Heart right ventricle (tissue), 16 donors: Measurements from ENCODE around the gene NOX5. TPM values are rescaled to one million over a fixed set of nuclear protein-coding genes. Genes with fewer than 3 reads are reported as not detected.

Experiments used
- ATAC-seq, 8 donors: fragments of 200-7000 bp; cut with Tn5 transposase; one replicate each; pipeline ENCODE4 v1.9.1; 2020; ENCODE audit warnings: mild to moderate bottlenecking in 8 of 8, moderate library complexity in 8 of 8, moderate number of reproducible peaks in 1 of 8
- DNase-seq, 2 donors: peaks; one replicate each; pipeline ENCODE4 v3.0.0-alpha.2; 2020
- H3K27ac ChIP-seq, 10 donors: fragments of 200-600 bp; sonication (generic) in 2 of 10; one replicate each; pipeline versions ENCODE4 v1.5.0 to v1.8.0; 2020 to 2022; ENCODE audit warnings: mild to moderate bottlenecking in 3 of 10
- H3K27me3 ChIP-seq, 7 donors: fragments of 200-600 bp; one replicate each; pipeline ENCODE4 v1.8.0; 2021 to 2022; ENCODE audit warnings: mild to moderate bottlenecking in 2 of 7
- H3K36me3 ChIP-seq, 9 donors: fragments of 200-600 bp; sonication (generic) in 1 of 9; one replicate each; pipeline versions ENCODE4 v1.5.0 to v1.8.0; 2020 to 2022; ENCODE audit warnings: mild to moderate bottlenecking in 2 of 9
- H3K4me1 ChIP-seq, 9 donors: fragments of 200-600 bp; sonication (generic) in 1 of 9; one replicate each; pipeline versions ENCODE4 v1.5.0 to v1.8.0; 2020 to 2022; ENCODE audit warnings: mild to moderate bottlenecking in 4 of 9
- H3K4me3 ChIP-seq, 10 donors: fragments of 200-600 bp; sonication (generic) in 2 of 10; one replicate each; pipeline versions ENCODE4 v1.5.0 to v1.8.0; 2020 to 2022; ENCODE audit warnings: mild to moderate bottlenecking in 7 of 10, moderate library complexity in 2 of 10
- H3K9me3 ChIP-seq, 11 donors: fragments of 200-600 bp in 10 of 11; sonication (generic) in 2 of 11; one replicate each; pipeline versions ENCODE4 v1.5.0 to v1.8.0; 2013 to 2022; ENCODE audit warnings: mild to moderate bottlenecking in 2 of 11, control low read depth in 1 of 11, moderate library complexity in 1 of 11
- WGBS, 2 donors: extraction: QIAGEN DNeasy Blood & Tissue Kit; methylation state at CpG; one replicate each; pipeline ENCODE4 v1.1.7; 2013; ENCODE audit warnings: inconsistent platforms in 1 of 2; 5-methylcytosine and 5-hydroxymethylcytosine counted together
- intact Hi-C, 10 donors: fragments of 100-400 bp; cut with DNase I; formaldehyde crosslinking; loops; one replicate each; pipeline versions ENCODE4 v1.11.1 to v1.14.2; 2022
- polyA plus RNA-seq, 2 donors: library from polyadenylated mRNA; stranded (reverse); fragments of 200-250 nt; gene quantifications; one replicate each; pipeline ENCODE4 v1.2.3, GENCODE V29; 2013
- total RNA-seq, 10 donors: library from RNA; stranded (reverse); fragmentation: NEBNext Ultra II Directional in 3 of 10; extraction: Animal tissue kit (Norgen Biotek cat#: 25700) in 3 of 10; gene quantifications; one replicate each; pipeline versions ENCODE4 v1.2.1 to v1.2.4, GENCODE V29; 2021 to 2023
- TF ChIP-seq, protein P1 (sequence below), 9 donors: fragments of 200-600 bp; sonication (generic) in 2 of 9; IDR thresholded peaks; one replicate each; pipeline versions ENCODE4 v1.5.0 to v1.8.0; 2021 to 2022; ENCODE audit warnings: antibody characterized with exemption in 9 of 9, mild to moderate bottlenecking in 5 of 9, moderate library complexity in 1 of 9
- donor health status: Arrhythmogenic right ventricular cardiomyopathy.
- donor health status: ischemic (EF 13 %, LVEDD 7.1; RV severe dilation, severe dysfunction).
- donor health status: healthy with polysubstance abuse.
- donor health status: DM: no; HTN: yes; CAD: no.
- donor health status: DM: no; HTN: no; CAD: no.
- donor health status: ischemic (EF 25% LVEDD 6.9; RV normal size, moderate dysfunction).
- donor health status: ischemic (EF 25% LVEDD 5.7; RV mildly dilated, moderate dysfunction).
- donor health status: healthy.
- donor health status: DM: yes; HTN: yes; CAD: no.
- donor health status: Ischemic cardiomyopathy.
- donor health status: ischemic (EF 35%, LVEDD 5.7; RV mildly dilated, moderate dysfunction).
- donor health status: nonischemic (EF 11% LVEDD 7.7; RV severe dilation, severe dysfunction).
- donor health status: DM: yes; HTN: yes; CAD: no.
- donor health status: PGD.
- donor health status: ischemic (EF 29% LVEDD 5.4; RV normal size, mild dysfunction).
- donor health status: nonischemic (EF 23%, LVEDD 6.1; RV moderate dilation, normal function).

NOX5 gene
- total and polyA plus RNA-seq, 12 donors, result 0.06 to 0.37 (median 0.18) TPM; not detected in 4

DNA sequence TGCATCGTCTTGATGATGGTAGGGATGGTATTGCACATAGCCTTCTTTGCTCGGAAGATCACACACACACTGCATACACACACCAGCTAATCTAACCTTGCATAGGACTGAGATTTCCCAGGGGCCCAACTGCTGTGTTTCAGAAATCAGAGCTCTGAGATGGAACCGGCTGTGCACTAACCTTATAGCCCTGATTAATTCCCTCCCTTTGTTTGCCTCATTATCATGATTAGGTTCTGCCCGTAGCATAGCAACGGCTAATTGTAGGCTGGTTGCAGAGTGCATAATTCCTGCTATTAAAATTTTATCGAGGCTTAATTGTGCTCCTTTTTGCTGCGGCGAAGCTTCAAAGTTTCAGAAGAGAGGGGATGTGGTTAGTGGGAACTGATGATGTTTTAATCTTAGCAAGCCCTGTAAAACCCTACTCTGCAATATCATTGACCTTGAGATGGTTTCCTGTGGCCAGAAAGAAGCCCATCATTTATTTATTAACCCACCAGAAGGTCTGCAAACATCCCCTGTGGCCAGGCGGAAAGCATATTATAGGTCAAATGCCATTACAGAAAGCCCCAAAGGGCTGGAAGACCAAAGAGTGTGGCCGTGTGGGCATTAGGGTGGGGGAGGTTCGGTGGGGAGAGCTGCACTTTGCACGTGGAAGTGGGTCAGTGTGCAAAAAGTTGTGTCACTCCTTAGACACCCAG, 89.7 kb downstream of the NOX5 start:
- intact Hi-C loops, result no loop called here
- H3K36me3 ChIP-seq, result no peaks in the 10 kb centered on the region
- DNase-seq (no peak), ATAC-seq (no peak)
- no peaks in the 10 kb centered on the region for H3K4me1 ChIP-seq
- H3K27ac ChIP-seq, result no peak overlapping the region
- no peak overlapping the region for H3K4me3 ChIP-seq
- no peaks in the 10 kb centered on the region for H3K9me3 ChIP-seq
- WGBS, 2 donors, result 88 to 90% methylated on average over 12 of the region's 12 CpGs
- TF ChIP-seq, protein P1, sequence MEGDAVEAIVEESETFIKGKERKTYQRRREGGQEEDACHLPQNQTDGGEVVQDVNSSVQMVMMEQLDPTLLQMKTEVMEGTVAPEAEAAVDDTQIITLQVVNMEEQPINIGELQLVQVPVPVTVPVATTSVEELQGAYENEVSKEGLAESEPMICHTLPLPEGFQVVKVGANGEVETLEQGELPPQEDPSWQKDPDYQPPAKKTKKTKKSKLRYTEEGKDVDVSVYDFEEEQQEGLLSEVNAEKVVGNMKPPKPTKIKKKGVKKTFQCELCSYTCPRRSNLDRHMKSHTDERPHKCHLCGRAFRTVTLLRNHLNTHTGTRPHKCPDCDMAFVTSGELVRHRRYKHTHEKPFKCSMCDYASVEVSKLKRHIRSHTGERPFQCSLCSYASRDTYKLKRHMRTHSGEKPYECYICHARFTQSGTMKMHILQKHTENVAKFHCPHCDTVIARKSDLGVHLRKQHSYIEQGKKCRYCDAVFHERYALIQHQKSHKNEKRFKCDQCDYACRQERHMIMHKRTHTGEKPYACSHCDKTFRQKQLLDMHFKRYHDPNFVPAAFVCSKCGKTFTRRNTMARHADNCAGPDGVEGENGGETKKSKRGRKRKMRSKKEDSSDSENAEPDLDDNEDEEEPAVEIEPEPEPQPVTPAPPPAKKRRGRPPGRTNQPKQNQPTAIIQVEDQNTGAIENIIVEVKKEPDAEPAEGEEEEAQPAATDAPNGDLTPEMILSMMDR (IDR thresholded peaks at IDR 0.05), result no peak
- no peaks in the 10 kb centered on the region for H3K27me3 ChIP-seq

DNA sequence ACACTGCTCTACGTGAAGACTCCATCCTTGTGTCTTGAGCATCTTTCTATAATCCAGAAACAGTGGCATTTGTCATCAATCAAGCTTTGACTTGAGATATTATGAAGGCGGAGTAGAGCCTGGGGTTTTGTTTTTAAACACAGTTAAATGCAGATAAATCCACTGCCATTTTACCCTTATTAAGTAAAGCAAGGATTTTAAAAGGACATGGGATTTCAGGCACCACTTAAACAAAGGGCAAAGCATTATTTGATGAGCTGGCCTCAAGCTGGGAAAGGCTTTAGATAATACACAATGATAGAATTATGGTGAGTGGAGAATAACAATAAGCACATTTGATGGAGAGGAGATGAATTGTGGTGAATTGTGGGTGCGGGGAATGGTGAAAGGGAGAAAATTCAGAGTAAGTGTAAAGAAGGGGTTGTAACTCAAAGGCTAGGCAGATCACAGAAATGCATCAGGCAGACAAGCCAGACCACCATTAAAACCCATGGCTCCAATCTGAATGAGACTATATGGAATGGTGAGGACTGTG, 91.0 kb downstream of the NOX5 start:
- no peaks in the 10 kb centered on the region for H3K9me3 ChIP-seq
- no peaks in the 10 kb centered on the region for H3K27me3 ChIP-seq
- H3K27ac ChIP-seq, result no peak overlapping the region
- TF ChIP-seq, protein P1 (IDR thresholded peaks at IDR 0.05), result no peak
- H3K4me1 ChIP-seq, result no peaks in the 10 kb centered on the region
- no peak overlapping the region for H3K4me3 ChIP-seq
- ATAC-seq, result no peak
- intact Hi-C loops, result no loop called here
- 95% methylated on average over 3 of the region's 3 CpGs for WGBS, 2 donors
- no peak for DNase-seq
- no peaks in the 10 kb centered on the region for H3K36me3 ChIP-seq

DNA sequence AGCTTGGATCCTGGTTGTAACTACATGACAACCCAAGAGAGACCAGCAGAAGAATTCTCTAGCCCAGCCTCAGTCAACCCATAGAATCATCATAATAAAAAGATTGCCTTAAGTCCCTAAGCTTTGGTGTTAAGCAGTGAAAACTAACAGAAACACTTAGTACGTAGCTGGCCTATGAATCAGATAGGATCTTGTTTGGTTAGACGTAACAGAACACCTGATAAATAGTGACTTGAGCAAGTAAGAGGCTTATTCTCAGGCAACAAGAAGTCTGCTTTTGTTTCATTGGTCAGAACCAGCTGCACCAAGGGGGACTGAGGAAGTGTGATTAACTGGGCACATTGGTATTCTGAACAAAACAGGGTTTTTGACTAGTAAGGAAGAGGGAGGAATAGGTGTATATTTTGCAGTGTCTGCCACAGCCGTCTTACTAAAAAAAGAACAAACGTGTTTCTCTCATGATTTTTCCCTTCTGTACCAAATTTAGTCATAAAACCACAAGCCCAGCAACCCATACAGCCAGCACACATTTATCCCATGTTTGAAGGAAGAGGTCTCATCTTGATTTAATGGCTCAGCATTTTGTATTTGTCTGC, 92.6 kb downstream of the NOX5 start:
- 74 to 87% methylated on average over 4 of the region's 4 CpGs for WGBS, 2 donors

More for the DNA sequence above, 92.6 kb downstream of the NOX5 start:
- Histone ChIP-seq H3K4me3 (no peak overlapping the region), H3K27ac (no peak overlapping the region), H3K27me3 (no peaks in the 10 kb centered on the region), H3K9me3 (no peaks in the 10 kb centered on the region), H3K4me1 (no peaks in the 10 kb centered on the region), H3K36me3 (no peaks in the 10 kb centered on the region)
- TF ChIP-seq, protein P1 (IDR thresholded peaks at IDR 0.05), result no peak
- intact Hi-C loops, result no loop called here
- ATAC-seq (no peak), DNase-seq (no peak)

Other genes with a start within 250 kb of the NOX5 start
- 100 to 1,000 TPM; 122 to 201 (median 152) TPM for gene ANP32A, start 193.8 kb upstream of the NOX5 start, total RNA-seq
- 100 to 1,000 TPM in 1 of 2 donors, 10 to 100 TPM in 1; 87.3 to 141 TPM for gene ANP32A, start 193.8 kb upstream of the NOX5 start, polyA plus RNA-seq
- gene SPESP1, start 84.2 kb upstream of the NOX5 start, total RNA-seq, result 10 to 100 TPM in 1 of 10 donors, 1 to 10 TPM in 9; 1.0 to 10.5 (median 4.9) TPM
- gene SPESP1, start 84.2 kb upstream of the NOX5 start, polyA plus RNA-seq, result 1 to 10 TPM; 4.2 to 5.3 TPM
- gene GLCE, start 145.9 kb downstream of the NOX5 start, total RNA-seq, result 10 to 100 TPM in 2 of 10 donors, 1 to 10 TPM in 8; 6.0 to 13.3 (median 8.6) TPM
- 1 to 10 TPM; 5.4 to 7.0 TPM for gene GLCE, start 145.9 kb downstream of the NOX5 start, polyA plus RNA-seq